Left renal cortex interstitium (tissue), 4 donors: ENCODE measurements around the gene CERKL. TPM values are rescaled to one million over a fixed set of nuclear protein-coding genes. Genes with fewer than 3 reads are reported as not detected.

Experiments
- DNase-seq, 4 donors: peaks; one replicate each; pipeline ENCODE4 v3.0.0-alpha.2; 2013; ENCODE audit warnings: low read depth in 4 of 4, low spot score in 2 of 4, missing footprints in 1 of 4
- polyA plus RNA-seq, 4 donors: library from polyadenylated mRNA; unstranded; fragments of 120-200 nt; gene quantifications; one replicate each; pipeline ENCODE4 v1.2.1, GENCODE V29; 2013; ENCODE audit not compliant: insufficient read length in 4 of 4

The CERKL gene
- polyA plus RNA-seq, 4 donors, result 14.0 to 15.5 (median 15.0) TPM

DNA sequence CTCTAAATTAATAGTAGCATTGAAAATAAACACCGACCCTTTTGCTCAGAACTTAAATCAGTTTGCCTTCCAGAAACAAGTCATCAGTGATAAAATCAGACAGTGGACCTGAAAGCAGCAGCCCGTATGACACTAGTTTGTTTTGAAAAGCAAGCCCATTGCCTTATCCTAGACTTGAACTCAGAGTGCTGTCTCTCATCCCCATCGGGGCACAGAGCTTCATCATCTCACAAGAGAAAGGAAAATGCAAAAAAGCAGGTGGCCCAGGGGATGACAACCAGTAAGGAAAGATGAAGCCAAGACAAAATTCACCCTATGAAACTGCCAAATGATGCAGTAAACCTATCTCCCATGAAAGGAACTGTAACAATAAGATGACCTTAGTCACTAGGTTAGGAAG lies 71.2 kb downstream of the CERKL start:
- no peak for DNase-seq

DNA sequence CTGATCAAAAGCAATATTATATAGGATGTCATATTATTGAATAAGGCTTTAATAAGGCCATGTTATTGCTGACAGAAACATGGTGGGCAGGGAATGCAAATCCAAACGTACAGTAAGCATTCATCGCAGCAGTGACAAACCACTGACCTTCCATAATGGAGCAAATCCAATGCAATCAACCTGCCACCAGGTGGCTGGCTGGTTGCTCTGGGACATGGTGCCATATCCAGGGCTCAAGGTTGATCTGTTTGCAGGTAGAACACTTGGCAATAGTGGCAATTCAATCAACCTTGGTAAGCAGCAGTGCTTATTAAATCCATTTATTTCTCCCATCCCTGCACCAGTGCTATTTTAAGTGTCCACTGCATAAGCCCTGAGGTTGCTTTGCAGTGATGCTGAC lies 75.4 kb downstream of the CERKL start:
- no peak for DNase-seq

DNA sequence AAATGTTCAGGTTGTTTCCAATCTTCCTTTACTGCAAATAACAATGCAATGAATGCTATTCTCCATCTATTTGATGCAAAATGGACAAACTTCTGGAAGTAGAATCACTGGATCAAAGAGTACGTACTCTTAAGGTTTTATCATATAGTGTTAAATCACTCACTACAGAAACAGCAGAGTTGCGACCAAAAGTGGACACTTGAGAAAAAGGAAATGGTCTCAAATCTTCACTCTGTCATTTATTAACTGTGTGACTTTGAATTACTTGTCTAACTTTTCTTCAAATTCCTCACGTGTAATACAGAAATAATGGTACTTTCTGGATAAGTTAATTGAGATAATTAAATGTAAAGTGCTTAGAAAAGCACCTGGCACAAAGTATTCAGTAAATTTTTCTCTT lies 78.1 kb downstream of the CERKL start:
- no peak for DNase-seq

DNA sequence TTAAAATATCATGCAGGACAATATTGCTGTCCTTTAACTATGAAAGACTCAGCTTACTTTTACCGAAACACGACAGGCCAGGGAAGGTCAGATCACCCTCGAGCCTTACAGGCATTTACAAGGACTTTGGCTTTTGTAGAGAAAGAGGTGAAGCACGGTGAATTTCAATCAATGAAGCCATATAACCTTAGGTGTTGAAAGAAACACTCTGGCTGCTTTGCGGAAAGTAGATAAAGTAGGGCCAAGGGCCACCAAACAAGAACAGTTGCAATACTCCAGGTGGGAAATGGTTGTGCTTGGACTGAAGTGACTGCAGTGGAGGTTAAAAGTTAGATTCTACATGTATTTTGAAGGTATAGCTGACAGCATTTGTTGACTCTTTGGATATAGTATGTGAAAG lies 80.5 kb downstream of the CERKL start:
- no peak for DNase-seq

DNA sequence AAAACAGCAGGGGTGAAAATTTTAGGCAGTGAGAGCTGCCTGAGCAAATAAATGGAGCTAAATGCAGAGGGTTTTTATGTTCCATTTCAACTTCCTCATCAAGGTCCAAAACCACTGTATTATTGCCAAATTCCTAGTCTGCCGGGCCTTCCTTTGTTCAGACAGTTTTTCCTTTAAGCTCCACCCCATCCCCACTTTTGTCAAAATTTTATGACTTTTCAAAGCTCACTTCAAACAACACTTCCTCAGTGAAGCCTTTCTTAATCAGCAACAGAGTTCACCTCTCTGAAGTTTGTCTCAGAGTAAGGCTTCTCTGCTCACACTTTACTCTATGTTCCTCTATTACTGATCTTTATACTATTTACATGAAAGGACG lies 81.3 kb downstream of the CERKL start:
- no peak for DNase-seq

DNA sequence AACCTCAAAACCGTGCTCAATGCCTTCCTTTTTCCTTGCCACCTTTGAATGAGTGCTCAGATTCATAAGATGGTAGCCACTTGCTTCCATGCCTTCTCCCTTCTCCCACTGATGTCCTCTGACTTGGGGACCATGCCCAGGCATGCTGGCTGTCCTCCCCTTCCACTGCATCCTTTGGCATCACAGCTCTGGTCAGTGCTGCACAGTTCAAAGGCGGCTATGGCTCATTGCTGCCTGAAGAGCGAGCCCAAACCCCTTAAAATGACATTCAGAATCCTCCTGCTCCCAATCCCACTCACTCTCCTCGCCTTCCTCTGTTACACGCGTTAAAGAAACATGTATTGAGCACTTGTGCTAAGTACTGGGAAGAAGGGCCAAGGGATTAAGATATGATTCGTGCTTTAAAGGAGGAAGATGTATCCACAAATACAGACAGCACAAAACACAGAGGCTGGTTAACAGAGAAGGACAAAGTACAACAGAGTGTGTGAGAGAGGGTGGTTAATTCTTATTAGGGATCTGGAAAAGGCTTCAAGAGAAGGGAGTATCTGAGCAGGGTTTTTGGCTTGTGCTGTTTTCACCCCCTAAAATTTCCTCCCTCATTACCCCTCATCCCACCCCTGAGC lies 81.8 kb downstream of the CERKL start:
- DNase-seq, result no peak

DNA sequence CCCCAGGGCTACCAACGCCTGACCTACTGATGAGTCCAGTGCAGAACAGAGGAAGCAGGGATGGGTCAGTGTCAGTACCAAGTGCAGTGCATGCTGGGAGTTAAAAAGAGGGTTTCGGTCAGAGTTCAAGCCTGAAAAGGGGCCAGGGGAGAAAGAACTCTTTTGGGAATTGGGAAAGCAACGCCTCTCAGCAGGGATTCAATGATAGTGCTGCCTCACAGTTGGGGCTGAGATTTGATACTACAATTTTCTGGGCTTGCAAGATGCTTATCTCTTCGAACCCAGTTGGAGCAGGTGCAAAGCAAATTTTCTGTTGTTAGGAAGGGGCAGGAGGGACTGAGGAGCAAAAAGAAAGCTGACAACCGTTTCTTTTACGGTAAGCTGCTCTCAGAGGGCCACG lies 82.6 kb downstream of the CERKL start:
- DNase-seq, result no peak

DNA sequence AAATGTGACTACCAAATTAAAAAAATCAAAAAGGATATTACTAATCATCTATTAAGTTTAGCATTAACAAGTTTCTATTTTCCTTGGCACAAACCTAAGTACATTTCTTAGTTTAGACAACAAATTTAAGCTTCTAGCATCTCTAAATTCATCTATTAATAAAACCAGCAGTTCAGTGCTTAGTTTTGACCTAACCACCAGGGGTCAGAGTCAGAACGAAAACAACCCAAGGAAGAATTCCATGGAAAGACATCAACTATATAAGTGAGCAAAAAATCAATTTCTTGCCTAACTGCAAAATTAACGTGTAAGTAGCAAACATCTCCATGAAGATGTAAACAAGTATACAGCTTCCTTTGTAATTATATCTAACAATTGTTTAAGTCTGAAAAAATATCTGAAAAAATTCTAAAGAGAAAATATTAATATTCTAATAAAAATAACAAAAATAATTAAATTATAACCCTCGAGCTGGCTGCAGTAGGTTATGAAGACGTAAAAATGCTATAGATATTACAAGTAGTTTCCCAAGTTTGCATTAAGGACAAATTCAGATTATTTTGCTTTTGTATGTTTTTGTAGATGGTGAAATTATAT lies 83.7 kb downstream of the CERKL start:
- DNase-seq, result no peak

DNA sequence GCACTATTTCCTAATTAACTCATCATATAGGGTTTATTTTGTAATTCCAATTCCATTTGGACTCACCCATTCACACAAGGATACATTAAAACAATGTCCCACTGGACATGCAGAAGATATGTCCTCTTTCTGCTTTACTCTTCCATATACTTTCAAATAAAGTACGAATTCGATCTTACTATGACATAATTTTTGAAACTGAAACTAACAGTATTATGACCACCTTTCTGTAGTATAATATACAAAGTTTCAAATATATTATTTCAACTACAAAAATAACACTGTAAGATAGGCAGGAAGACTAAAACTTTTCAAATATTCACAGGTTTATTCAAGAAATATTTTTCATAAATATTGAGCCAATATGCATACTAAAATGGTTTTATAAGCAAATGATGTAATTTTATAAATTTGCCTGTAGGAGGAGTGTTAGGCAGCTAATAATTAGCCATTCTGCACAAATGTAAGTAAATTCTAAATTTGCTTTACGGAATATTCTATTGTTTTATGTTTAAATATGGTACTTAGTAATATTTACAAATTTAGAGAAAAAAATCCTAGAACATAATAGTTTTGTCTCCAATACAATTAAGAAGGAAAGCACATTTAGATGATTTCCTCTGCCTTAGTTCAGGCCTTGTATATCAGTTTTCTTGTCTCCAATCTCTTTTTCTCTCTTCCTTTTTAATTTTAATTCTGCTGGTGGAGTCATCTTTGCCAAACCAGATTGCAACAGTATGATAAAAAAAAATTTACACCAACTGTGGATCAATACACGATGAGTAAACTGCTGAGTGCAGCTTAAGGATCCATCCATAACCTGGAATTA lies 85.9 kb downstream of the CERKL start:
- no peak for DNase-seq

DNA sequence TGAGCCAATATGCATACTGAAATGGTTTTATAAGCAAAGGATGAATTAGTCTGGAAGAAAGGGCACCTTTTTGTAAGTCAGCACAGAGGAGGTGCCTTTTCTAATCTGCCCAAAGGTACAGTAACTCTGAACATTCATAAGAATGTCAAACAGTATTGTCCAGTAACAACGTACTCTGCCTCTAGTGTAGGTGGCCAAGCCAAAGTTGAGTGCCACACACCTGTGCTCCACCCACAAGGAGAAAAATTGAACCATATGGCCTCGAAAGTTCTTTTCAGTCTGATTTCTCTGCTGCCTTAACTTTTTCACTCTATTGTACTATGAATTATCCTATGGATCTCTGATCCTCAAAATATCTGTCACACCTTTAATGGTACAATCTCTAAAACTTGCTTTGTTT lies 86.8 kb downstream of the CERKL start:
- DNase-seq, result no peak

DNA sequence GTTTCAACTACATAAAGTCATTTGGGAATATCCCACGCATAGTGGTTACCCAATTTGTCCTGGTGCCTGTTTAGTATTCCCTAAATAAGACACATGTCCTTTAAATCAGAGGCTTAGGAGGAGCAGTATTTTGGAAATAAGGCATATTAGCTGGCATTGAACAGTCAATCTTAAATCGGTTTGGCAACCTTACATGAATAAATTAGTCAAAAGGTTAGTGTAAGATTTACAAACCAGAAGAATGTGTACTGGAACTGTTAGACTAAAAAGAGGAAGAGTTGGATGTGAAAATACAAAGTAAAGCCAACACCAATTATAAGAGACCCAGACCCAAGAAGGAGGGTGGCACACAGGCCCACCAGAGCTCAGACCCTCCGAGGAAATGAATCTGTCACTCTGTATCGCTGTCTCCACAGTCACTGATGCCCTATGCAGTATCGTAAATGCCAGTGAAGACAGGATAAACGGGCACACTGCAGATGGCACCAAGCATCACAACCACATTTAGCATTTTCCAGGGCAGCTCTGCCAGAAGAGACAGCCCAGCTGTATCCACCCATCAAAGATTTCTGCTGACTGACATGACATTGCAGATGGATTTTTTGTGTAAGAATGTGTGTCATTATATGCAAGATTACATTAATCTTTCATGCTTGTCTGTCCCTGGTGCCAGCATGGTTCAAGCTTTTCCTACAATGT lies 90.4 kb downstream of the CERKL start:
- DNase-seq, result no peak

DNA sequence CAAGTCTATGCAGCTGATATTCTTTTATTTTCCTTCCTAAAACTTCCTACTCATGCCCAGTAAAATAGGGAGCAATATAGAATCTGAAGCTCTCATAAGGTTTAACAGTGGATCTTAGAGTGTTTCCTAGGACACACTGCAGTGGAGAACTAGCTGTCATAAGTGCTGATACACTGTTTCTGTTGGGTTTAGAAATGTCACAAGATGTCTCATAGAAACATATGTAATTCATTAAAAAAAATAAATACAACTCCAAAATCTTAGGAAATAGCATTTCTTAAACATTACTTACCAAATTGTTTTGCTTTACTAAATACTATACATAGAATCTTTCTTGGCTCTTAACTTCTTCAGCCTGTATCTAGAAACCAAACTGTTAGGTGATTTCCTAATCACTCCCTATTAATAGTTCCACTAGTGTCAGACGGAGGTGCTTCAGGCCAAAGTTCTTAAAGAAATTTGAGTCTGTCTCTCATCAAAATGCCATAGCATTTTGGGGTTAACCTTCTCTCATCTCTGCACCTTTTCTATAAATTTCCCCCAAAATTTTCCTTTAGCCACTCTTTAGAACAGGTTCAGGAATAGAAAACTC lies 93.7 kb downstream of the CERKL start:
- DNase-seq, result no peak

DNA sequence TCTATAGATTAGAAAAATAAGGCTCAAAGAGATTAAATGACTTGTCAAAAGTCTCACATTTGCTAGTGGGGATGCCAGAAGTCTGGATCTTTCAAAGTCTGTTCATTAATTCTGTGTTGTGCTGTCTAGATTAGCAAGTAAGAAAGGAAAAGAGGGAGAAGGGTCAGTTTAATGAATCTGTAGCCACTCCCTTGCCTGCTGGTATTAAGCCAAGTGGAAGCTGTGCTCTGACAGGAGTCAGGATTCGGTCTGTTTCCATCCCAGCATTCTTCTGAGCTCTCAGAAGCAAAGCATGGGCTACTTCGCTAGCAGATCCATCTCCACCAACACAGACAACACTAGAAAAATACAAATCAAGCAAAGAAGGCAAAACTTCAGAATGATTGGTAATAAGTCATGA lies 98.5 kb downstream of the CERKL start:
- DNase-seq, result no peak

DNA sequence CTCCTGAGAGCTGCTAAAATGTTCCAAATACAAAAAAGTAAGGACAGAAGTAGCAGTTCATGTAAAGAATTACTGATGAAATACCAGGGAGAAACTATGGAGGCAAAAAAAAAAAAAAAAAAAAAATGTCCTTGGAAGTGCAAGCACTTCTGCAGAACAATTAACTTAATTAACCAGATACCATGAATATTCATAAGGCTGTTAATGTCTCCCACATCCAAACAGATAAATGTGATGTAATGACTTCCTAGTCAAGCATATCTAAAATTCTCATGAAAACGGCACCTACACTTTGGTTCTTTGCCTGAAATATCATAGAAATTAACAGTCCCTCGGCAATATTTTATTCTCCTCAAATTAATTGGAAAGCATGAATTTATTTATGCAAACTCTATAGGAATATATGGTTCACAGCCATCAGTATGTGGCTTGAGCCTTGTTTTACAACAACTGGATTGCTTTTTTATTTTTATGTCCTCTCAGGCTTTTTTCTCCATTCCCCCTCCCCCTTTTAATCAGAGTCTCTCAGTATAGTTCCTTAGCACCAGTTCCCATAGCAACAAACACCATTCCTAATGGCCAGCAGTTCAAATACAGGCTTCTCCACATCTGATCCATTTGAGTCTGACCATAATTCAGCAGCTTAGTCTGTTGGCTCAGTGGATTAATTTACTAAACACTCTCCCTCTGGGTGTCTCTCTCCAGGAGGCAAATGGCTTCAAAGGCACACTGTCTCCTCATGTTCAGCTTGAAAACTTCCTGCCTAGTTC lies 102.7 kb downstream of the CERKL start:
- no peak for DNase-seq

DNA sequence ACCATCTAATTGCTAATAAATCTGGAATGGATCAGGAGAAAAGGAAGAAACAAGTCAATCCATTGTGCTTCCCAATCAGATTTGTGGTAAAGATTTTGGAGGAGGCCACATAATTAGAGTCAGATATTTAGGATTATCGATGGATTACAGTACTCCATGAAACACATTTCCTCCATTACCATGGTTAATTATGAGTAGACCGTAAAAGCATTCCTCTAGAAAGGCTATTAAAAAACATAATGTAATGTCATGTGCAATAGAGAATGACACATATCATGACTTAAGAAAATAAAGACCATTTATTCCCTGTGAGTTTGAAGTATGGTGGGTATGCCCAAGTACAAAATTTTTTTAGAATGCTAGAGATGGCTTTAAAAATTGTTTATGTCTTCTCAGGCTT lies 103.7 kb downstream of the CERKL start:
- no peak for DNase-seq

DNA sequence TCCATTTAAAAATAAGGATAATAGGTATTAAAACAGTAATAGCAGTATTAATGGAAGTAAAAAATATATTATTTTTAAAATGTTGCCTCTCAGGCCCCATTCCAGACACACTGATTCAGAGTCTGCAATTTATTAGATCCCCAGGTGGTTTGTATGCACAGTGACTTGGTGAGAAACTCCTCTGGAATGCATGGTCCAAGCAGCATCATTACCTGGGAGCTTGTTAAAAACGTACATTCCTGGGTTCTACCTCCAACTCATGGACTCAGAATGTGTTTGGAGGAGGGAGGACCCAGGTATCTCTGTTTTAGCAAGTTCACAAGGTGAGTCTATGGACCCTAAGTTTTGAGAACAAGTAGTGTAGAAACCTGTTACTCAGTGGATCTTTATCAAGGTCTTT lies 104.1 kb downstream of the CERKL start:
- no peak for DNase-seq

DNA sequence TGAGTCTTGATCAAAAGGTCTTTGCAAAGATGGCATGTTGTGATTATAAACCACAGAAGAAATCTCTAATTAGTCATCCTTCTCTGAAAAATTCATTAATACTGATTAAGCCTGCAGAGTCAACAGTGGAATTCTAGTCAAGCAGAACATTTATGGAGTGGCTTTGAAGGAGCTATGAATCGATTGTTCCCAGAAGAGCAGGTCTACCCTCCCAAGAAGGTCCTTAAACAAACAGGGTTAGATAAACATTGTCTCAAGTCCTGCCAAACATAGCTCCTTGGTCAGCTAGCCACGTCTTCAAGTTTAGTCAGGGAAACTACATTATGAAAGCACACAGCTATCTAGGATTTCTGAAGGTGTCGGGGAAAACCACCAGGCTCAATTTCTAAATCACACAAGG lies 110.8 kb downstream of the CERKL start:
- DNase-seq, result no peak

DNA sequence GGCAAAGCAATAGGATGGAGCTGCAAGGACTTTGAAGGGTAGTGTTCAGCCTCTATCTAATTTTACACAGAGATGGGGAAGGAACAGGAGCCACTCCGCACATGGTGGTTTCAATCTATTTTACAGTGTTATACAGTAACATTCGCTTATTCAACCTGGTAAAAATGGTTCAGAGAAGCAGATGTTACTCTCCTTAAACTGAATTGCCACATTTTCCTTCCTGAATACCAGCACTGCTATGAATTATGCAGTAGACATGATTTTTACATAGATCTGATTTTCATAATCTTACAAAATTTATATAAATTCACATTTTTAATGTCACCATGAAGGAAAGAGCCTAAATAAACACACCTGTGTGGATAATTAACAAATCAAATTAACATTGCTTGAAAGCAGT lies 114.7 kb downstream of the CERKL start:
- no peak for DNase-seq

DNA sequence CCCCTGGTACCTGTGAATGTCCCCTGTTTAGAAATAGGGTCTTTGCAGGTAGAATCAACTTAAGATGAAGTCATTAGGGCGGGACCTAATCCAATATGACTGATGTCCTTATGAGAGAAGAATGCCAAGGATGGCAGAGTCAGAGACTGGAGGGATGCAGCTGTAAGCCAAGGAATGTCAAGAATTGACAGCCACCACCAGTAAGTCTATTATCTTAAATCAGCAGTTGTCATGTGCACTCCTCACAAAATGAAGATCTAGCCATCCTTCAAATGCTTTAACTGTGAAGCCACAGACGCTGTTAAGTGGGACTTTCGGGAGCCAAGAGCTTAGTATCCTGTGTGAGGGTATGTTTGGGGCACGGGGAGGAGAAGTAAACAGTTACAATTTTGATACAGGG lies 116.5 kb downstream of the CERKL start:
- no peak for DNase-seq

DNA sequence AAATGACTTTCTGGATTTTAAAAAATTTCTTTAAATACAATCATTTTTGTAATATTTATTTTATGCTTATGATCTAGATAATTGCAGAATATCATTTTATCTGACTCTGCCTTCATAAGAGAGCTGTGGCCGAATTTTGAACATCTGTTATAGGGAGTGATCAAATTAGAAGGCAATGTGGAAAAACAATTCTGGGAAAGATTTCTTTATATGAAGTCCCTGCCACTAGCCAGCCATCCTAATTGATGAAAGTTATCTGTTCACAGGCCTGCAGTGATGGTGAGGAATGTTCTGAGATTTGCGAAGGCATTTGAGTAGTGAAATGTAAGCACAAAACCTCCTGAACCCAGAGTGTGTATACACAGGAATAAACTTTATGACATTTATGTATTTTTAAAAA lies 120.2 kb downstream of the CERKL start:
- DNase-seq, result no peak
